Hippocampal formation (tissue), 2 donors: ENCODE data around the gene LRRC1.

Experiments
- DNase-seq, 2 donors: peaks; one replicate each; lab custom pipeline; 2025; lab: John Stamatoyannopoulos, UW

LRRC1 gene

DNA sequence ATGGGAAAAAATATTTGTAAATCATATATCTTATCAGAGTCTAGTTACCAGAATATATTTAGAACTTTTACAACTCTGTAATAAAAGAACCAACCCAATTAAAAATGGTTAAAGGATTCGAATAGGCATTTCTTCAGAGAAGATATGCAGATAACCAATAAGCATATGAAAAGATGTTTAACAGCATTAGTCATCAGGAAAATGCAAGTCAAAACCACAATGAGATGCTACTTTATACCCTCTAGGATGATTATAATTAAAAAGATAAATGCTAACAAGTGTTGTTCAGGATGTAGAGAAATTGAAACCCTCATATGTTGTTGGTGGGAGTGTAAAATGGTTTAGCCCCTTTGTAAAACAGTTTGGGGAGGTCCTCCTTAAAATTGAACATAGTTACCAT lies 94.1 kb downstream of the LRRC1 start:
- DNase-seq: no peak

GRCh38 chr6:53889365-53889764 lies 94.6 kb downstream of the LRRC1 start:
- DNase-seq: no peak

- DNase-seq: no peak
Measured at GRCh38 chr6:53892707-53893106, 97.9 kb downstream of the LRRC1 start.

GRCh38 chr6:53894091-53894490 lies 99.3 kb downstream of the LRRC1 start:
- DNase-seq: no peak

DNA sequence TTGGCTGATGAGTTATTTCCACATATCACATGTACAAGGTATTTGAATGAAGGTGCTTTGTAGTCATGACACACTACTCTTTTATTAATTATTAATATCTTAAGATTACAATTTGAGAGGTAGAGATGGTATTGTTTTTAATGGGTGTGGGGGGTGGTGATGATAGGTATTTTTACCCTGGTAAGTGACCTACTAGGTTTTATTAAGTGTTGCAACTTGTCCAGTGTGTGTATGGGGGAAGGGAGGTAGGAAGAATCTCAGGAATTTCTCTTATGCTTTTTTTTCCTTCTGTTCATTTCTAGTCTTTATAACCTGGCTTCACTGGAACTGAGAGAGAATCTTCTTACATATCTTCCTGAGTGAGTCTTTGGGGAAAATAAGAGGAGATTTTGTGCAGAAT lies 101.4 kb downstream of the LRRC1 start:
- no peak for DNase-seq

DNA sequence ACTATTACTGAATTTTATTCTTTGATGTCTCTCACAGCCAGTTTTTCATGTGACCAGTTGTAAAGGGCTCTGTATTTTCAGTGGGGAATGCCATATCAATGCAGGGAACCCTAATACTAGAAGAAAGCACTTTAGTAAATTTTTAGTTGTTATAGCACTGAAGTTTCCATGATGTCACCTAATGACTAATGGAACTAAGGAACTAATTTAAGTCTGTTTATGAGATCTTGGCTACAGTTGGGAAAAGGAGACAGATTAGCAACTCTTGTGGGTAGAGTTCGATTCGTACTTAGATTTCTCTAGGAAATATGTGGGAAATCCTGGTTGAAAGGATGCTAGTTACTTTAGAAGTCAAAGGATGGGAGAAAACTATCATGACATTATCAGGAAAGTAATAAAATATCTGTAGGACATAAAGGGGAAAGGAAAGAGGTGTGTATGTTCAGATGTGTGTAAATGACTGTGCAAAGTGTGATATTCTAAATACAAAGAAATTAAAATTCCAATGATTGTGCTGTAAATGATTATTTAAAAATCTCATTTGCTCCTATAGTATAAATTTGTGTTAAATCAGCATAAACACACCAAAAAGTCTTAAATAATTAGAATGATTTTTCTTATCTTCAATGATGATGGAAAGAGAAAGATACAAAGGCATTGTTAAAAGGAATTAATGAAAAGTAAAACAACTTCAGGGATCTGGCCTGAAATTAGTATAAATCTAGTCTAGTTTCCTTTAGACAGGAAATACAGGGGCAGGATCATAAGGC lies 103.4 kb downstream of the LRRC1 start:
- no peak for DNase-seq

DNA sequence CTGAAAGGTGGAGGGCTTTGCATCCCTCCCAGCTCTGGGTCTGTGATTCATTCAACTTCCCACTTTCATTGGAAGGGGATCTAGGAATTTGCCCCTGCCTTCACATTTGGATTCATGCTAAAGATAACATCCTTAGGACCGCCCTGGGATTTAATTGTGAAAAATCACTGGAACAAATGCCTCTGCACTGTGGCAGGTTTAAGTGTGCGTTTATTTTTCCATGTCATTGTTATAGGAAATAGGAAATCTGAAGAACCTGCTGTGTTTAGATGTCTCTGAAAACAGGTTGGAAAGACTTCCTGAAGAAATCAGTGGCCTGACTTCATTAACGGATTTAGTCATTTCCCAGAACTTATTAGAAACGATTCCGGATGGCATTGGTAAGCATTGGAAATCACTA lies 104.7 kb downstream of the LRRC1 start:
- DNase-seq: no peak

- no peak for DNase-seq
Measured at GRCh38 chr6:53903357-53903756, 108.6 kb downstream of the LRRC1 start.

- no peak for DNase-seq
Measured at GRCh38 chr6:53906103-53906502, 111.3 kb downstream of the LRRC1 start.

- DNase-seq: no peak
Measured at GRCh38 chr6:53906842-53907241, 112.0 kb downstream of the LRRC1 start.

- peak; percentile 34 to 83 for DNase-seq
Measured at GRCh38 chr6:53910834-53911233, 116.0 kb downstream of the LRRC1 start.

- peak in 1 of 2 donors; percentile 49 for DNase-seq
Measured at GRCh38 chr6:53912661-53913060, 117.9 kb downstream of the LRRC1 start.

GRCh38 chr6:53913286-53913685 lies 118.5 kb downstream of the LRRC1 start:
- DNase-seq: no peak

- DNase-seq: no peak
Measured at GRCh38 chr6:53915026-53915691, 120.4 kb downstream of the LRRC1 start.

DNA sequence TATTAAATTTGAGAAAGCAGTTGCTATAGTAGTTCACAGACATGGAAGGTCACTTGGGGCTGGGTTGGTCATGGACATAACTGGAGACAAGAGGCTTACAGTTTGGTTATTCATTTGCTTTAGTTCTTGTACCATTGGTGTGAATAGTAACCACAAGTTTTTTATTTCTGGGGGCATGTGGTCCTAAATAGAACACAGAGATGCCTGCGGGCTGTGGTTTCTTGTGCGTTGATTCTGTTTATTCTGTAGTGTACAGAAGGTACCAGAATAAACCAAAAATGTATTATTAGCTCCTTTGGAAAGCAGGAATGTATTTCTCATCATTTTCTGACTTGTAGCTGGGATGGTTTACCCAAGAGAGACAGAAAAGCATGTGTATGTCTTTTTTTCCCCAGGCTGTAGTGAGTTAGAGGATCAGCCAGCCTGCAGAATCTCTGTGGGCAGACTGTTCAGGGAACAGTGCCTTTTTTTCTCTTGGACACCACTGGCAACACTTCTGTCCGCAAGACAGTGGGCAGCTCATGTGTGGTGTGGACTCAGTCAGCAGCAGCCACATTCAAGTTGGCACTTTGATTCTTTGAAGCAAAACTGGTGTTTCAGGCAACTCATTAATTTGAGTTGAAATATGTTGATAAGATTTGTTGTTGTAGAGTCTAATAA lies 122.1 kb downstream of the LRRC1 start:
- DNase-seq: peak; percentile 25 to 45

- DNase-seq: no peak
Measured at GRCh38 chr6:53917464-53917842, 122.6 kb downstream of the LRRC1 start.

- DNase-seq: no peak
Measured at GRCh38 chr6:53918854-53919510, 124.2 kb downstream of the LRRC1 start.

GRCh38 chr6:53919881-53920360 lies 125.1 kb downstream of the LRRC1 start:
- DNase-seq: no peak

GRCh38 chr6:53920881-53921280 lies 126.1 kb downstream of the LRRC1 start:
- DNase-seq: no peak

- DNase-seq: no peak
Measured at GRCh38 chr6:53921639-53922038, 126.8 kb downstream of the LRRC1 start.

DNA sequence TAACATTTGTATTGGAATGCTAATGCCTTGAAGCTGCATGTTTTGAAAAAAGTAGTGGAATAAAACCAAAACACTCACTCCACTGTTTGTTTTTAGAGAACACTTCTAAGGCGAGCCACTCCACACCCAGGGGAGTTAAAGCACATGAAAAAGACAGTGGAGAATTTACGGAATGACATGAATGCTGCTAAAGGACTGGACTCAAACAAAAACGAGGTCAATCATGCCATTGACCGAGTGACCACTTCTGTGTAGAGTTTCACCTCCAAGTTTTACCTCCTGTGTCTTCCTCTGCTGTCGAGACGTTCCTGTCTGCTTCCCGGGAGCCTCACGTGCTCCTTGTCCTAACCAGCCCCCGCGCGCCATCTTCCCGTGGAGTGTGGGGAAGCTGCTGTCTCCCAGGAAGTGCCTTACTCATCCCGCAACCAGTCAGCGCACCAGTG lies 127.8 kb downstream of the LRRC1 start:
- no peak for DNase-seq

DNA sequence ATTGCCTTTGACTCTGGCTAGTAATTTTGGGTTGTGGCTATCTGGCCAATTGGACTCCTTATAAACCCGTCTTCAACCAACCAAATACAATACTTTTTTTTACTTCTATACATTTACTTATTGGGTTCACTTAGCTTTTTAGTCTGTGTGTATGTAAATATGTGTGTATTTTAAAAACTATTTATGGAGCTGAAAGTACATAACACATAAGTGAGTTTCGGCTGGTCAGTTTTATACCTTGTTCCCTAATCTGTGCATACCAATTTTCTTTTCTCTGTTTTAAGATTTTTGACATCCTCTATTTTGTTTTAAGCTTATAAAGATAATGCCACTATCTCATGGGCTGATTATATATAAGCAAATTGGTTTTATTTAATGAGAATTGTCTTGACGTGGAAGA lies 129.5 kb downstream of the LRRC1 start:
- no peak for DNase-seq
